GM06990 (cell line): ENCODE results near the gene EFNB3.

ENCODE experiments used
- DNase-seq: peaks from one replicate; pipeline ENCODE4 v3.0.0-alpha.2; 2011; ENCODE audit not compliant: insufficient read length; ENCODE audit errors: extremely low read depth
- H3K27me3 ChIP-seq: replicated peaks from 2 replicates; pipeline ENCODE4 v1.6.0; 2011; ENCODE audit warnings: low read length; ENCODE audit not compliant: control insufficient read depth, insufficient read depth
- H3K36me3 ChIP-seq: 2 replicates; pipeline ENCODE4 v1.5.1; 2011; ENCODE audit warnings: low read length; ENCODE audit not compliant: control insufficient read depth, insufficient read depth
- H3K4me3 ChIP-seq: replicated peaks from 2 replicates; pipeline ENCODE4 v1.5.1; 2011; ENCODE audit warnings: low read depth, mild to moderate bottlenecking, control low read depth, low read length
- CTCF ChIP-seq: IDR thresholded peaks from 2 replicates; pipeline ENCODE4 v1.5.1; 2011; ENCODE audit warnings: low read length, control low read depth, mild to moderate bottlenecking, inconsistent platforms; ENCODE audit not compliant: insufficient read depth, poor library complexity, severe bottlenecking

EFNB3 gene

GRCh38 chr17:7732981-7733539 is 28.1 kb downstream of the EFNB3 start:
- DNase-seq: no peak
- H3K4me3 ChIP-seq: no peak overlapping the region
- peaks cover 1% of the 10 kb centered on the region for H3K27me3 ChIP-seq
- H3K36me3 ChIP-seq: no peaks in the 10 kb centered on the region
- TF ChIP-seq CTCF: no peak

- peaks cover 1% of the 10 kb centered on the region for H3K27me3 ChIP-seq
These were observed 32.6 kb downstream of the EFNB3 start for GRCh38 chr17:7737601-7738000.

GRCh38 chr17:7739746-7740145 is 34.7 kb downstream of the EFNB3 start:
- H3K4me3 ChIP-seq: no peak overlapping the region
- no peak for DNase-seq
- no peaks in the 10 kb centered on the region for H3K36me3 ChIP-seq
- TF ChIP-seq CTCF: no peak
- 0 out of 2 replicates have a peak, but pooled peaks cover 1% of the 10 kb centered on the region for H3K27me3 ChIP-seq

More at GRCh38 chr17:7737601-7738000, 32.6 kb downstream of the EFNB3 start:
- no peak for DNase-seq
- no peak for TF ChIP-seq CTCF
- Histone ChIP-seq H3K4me3 (no peak overlapping the region), H3K36me3 (no peaks in the 10 kb centered on the region)

- no peak for DNase-seq
- no peaks in the 10 kb centered on the region for H3K36me3 ChIP-seq
- H3K4me3 ChIP-seq: no peak overlapping the region
- TF ChIP-seq CTCF: no peak
- H3K27me3 ChIP-seq: 0 out of 2 replicates have a peak, but pooled peaks cover 1% of the 10 kb centered on the region
These were observed 35.5 kb downstream of the EFNB3 start for GRCh38 chr17:7740481-7741001.

GRCh38 chr17:7742729-7743128 is 37.7 kb downstream of the EFNB3 start:
- no peak overlapping the region for H3K4me3 ChIP-seq
- DNase-seq: no peak

More at GRCh38 chr17:7742729-7743128, 37.7 kb downstream of the EFNB3 start:
- no peak for TF ChIP-seq CTCF
- Histone ChIP-seq H3K27me3 (peaks cover 1% of the 10 kb centered on the region; the same call in 1 of the 2 replicates), H3K36me3 (no peaks in the 10 kb centered on the region)
